Mucosa of descending colon (tissue), 3 donors: ENCODE measurements around the gene ODAD3. TPM values are rescaled to one million over a fixed set of nuclear protein-coding genes. Genes with fewer than 3 reads are reported as not detected.
"Not testable (repeated sequence)": the region's sequence is repeated elsewhere in the genome, so short reads cannot be mapped to it uniquely, and the experiment has no call there.

Experiments
- ATAC-seq: fragments of 200-7000 bp; cut with Tn5 transposase; one replicate; pipeline ENCODE4 v1.9.1; 2020; ENCODE audit warnings: mild to moderate bottlenecking, moderate library complexity
- DNase-seq, 3 donors: peaks; one replicate each; pipeline ENCODE4 v3.0.0-alpha.2; 2020
- H3K36me3 ChIP-seq: fragments of 200-600 bp; one replicate; pipeline ENCODE4 v1.8.0; 2021; ENCODE audit warnings: low read depth, mild to moderate bottlenecking
- H3K4me1 ChIP-seq: fragments of 200-600 bp; one replicate; pipeline ENCODE4 v1.8.0; 2021; ENCODE audit warnings: low read depth, mild to moderate bottlenecking
- H3K4me3 ChIP-seq: fragments of 200-600 bp; one replicate; pipeline ENCODE4 v1.8.0; 2021; ENCODE audit warnings: mild to moderate bottlenecking
- H3K9me3 ChIP-seq: fragments of 200-600 bp; one replicate; pipeline ENCODE4 v1.8.0; 2021; ENCODE audit warnings: mild to moderate bottlenecking
- intact Hi-C, 2 donors: fragments of 100-400 bp; cut with DNase I in 1 of 2; cut with micrococcal nuclease in 1 of 2; formaldehyde crosslinking; loops; one replicate each; pipeline versions ENCODE4 v1.11.0 to v1.11.1; 2022; cut with DNase I, micrococcal nuclease
- total RNA-seq, 3 donors: library from RNA; stranded (reverse); fragmentation: NEBNext Ultra II Directional in 2 of 3; extraction: Animal tissue kit (Norgen Biotek cat#: 25700) in 2 of 3; gene quantifications; one replicate each; pipeline versions ENCODE4 v1.2.1 to v1.2.4, GENCODE V29; 2021 to 2023
- TF ChIP-seq, protein P1 (sequence below): fragments of 200-600 bp; IDR thresholded peaks from one replicate; pipeline ENCODE4 v1.8.0; 2022; ENCODE audit warnings: antibody characterized with exemption, mild to moderate bottlenecking
- donor health status: DM: no; HTN: no; CAD: no; lungs with moderate emphysema.
- donor health status: DM: no; HTN: no; CAD: no.
- donor health status: DM: no; HTN: yes; CAD: no.

The ODAD3 gene
- total RNA-seq, 3 donors from 2014 or later = 0.14 to 0.28 TPM; not detected in 1

GRCh38 chr19:11475861-11476260 is 40.9 kb upstream of the ODAD3 start:
- no peaks in the 10 kb centered on the region for H3K9me3 ChIP-seq
- peaks cover 7% of the 10 kb centered on the region for H3K4me1 ChIP-seq
- H3K4me3 ChIP-seq = no peak overlapping the region
- ATAC-seq (no peak), DNase-seq (no peak)
- TF ChIP-seq, protein P1, sequence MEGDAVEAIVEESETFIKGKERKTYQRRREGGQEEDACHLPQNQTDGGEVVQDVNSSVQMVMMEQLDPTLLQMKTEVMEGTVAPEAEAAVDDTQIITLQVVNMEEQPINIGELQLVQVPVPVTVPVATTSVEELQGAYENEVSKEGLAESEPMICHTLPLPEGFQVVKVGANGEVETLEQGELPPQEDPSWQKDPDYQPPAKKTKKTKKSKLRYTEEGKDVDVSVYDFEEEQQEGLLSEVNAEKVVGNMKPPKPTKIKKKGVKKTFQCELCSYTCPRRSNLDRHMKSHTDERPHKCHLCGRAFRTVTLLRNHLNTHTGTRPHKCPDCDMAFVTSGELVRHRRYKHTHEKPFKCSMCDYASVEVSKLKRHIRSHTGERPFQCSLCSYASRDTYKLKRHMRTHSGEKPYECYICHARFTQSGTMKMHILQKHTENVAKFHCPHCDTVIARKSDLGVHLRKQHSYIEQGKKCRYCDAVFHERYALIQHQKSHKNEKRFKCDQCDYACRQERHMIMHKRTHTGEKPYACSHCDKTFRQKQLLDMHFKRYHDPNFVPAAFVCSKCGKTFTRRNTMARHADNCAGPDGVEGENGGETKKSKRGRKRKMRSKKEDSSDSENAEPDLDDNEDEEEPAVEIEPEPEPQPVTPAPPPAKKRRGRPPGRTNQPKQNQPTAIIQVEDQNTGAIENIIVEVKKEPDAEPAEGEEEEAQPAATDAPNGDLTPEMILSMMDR = no peak
- no peaks in the 10 kb centered on the region for H3K36me3 ChIP-seq
- intact Hi-C loops = no loop called here

DNA sequence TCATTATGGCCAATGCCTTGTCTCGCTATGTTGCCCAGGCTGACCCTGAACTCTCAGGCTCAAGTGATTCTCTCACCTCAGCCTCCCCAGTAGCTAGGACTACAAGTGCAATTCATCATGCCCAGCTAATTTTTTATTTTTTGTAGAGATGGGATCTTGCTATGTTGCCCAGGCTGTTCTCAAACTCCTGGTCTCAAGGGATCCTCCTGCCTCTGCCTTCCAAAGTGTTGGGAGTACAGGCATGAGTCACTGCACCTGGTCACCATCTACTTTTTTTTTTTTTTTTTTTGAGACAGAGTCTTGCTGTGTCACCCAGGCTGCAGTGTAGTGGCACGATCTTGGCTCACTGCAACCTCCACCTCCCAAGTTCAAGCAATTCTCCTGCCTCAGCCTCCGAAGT is 40.4 kb upstream of the ODAD3 start:
- ATAC-seq, H3K4me1 ChIP-seq, H3K9me3 ChIP-seq, intact Hi-C loops, H3K4me3 ChIP-seq, DNase-seq, H3K36me3 ChIP-seq: not testable (repeated sequence)

DNA sequence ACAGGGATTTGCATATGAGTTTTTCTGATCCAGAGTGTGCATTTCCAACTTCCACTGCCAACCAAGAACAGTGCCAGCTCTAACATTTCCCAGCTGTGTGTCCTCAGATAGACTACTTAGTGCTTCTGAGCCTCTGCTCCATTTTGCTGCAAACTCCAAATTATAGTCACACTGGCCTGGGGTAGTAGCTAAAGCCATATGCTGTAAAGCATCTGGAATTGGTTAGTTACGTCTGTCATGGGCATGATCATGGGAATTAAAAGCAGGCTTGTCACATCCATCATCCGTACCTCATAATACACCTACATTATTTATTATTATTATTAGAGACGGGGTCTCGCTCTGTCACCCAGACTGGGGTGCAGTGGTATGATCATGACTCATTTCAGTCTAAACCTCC is 38.8 kb upstream of the ODAD3 start:
- TF ChIP-seq, protein P1 = no peak
- Histone ChIP-seq H3K36me3 (no peaks in the 10 kb centered on the region), H3K9me3 (no peaks in the 10 kb centered on the region), H3K4me1 (no peaks in the 10 kb centered on the region), H3K4me3 (no peak overlapping the region)
- no peak for DNase-seq
- intact Hi-C loops = no loop called here
- ATAC-seq = no peak

DNA sequence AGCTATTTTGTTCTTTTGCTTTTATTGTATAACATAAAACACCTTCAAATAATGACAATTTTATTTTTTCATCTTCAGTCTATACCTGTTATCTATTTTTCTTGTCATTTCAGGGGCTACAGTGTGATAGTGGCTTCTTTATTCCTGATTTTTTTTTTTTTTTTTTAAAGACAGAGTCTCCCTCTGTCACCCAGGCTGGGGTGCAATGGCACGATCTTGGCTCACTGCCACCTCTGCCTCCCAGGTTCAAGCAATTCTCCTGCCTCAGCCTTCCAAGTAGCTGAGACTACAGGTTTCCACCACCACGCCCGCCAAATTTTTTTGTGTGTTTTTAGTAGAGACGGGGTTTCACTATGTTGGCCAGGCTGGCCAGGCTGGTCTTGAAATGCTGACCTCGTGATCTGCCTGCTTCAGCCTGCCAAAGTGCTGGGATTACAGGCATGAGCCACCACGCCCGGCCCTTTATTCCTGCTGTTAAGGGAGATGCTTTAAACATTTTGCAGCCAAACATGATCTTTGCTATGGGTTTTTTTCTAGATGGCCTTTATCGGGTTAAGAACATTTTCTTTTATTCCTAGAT is 33.4 kb upstream of the ODAD3 start:
- H3K36me3 ChIP-seq, H3K4me1 ChIP-seq, intact Hi-C loops, ATAC-seq, DNase-seq, H3K9me3 ChIP-seq, H3K4me3 ChIP-seq: not testable (repeated sequence)

- Histone ChIP-seq H3K4me1 (no peaks in the 10 kb centered on the region), H3K36me3 (no peaks in the 10 kb centered on the region), H3K9me3 (no peaks in the 10 kb centered on the region), H3K4me3 (no peak overlapping the region)
- ATAC-seq (no peak), DNase-seq (no peak)
- intact Hi-C loops = no loop called here
- TF ChIP-seq, protein P1 = no peak
These were observed 30.7 kb upstream of the ODAD3 start for GRCh38 chr19:11465600-11465999.

DNA sequence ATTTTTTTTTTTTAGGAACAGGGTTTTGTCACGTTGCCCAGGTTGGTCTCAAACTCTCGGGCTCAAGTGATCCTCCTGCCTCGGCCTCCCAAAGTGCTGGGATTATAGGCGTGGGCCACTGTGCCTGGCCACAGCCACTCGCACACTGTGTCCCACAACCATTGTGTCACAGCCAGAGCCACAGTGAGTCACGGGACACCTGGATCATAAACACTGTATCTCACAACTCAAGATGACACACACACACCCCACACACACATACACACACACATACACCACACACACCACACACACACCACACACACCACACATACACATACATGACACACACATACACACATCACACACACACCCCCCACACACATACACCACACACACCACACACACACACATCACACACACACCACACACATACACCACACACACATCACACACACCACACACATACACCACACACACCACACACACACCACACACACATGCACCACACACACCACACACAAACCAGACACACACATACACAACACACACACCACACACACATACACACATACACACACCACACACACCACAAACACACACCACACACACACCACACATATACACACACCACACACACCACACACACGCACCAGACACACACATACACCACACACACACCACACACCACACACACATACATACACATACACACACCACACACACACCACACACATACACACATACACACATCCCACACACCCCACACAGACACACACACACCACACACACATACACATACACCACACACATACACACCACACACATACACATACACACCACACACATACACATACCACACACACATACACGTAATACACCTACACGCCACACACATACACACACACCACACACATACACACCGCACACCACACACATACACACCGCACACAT is 29.7 kb upstream of the ODAD3 start:
- Histone ChIP-seq H3K9me3 (no peaks in the 10 kb centered on the region), H3K4me3 (no peak overlapping the region), H3K4me1 (no peaks in the 10 kb centered on the region), H3K36me3 (no peaks in the 10 kb centered on the region)
- TF ChIP-seq, protein P1 = no peak
- DNase-seq (no peak), ATAC-seq (no peak)
- intact Hi-C loops = no loop called here
